GM12872 (cell line): ENCODE data around the gene CDCA7L.

ENCODE experiments used
- CTCF ChIP-seq: IDR thresholded peaks from 3 replicates; pipeline ENCODE4 v1.5.1; 2011; ENCODE audit warnings: low read depth, mild to moderate bottlenecking, low read length, moderate library complexity; ENCODE audit not compliant: insufficient read depth

Gene CDCA7L

GRCh38 chr7:21971780-21972396, 26.2 kb upstream of the CDCA7L start:
- TF ChIP-seq CTCF: no peak

- TF ChIP-seq CTCF: no peak
These were observed 24.1 kb upstream of the CDCA7L start for GRCh38 chr7:21969822-21970221.

- TF ChIP-seq CTCF: no peak
These were observed 21.9 kb upstream of the CDCA7L start for GRCh38 chr7:21967598-21968003.

GRCh38 chr7:21966271-21966670, 20.6 kb upstream of the CDCA7L start:
- no peak for TF ChIP-seq CTCF

- TF ChIP-seq CTCF: no peak
These were observed 19.6 kb upstream of the CDCA7L start for GRCh38 chr7:21965291-21965690.

- TF ChIP-seq CTCF: no peak
These were observed 17.0 kb upstream of the CDCA7L start for GRCh38 chr7:21962677-21963076.

GRCh38 chr7:21960922-21961321, 15.2 kb upstream of the CDCA7L start:
- TF ChIP-seq CTCF: no peak

GRCh38 chr7:21959387-21959776, 13.7 kb upstream of the CDCA7L start:
- no peak for TF ChIP-seq CTCF
